ENCODE results near the gene SEH1L.

DNA sequence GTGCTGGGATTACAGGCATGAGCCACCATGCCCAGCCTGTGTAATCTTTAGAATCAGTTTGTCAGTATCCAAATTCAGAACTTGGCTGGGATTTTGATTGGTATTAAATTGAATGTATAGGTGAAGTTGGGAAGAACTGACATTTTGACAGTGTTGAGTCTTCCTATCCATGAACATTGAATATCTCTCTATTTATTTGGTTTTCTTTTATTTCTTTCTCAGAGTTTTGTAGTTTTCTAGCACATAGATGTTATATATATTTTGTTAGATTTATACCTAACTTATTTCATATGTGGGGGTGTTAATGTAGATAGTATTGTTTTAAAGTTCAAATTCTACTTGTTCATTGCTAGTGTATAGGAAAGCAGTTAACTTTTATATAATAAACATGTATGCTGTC is 74.8 kb downstream of the SEH1L start:
- TF ChIP-seq, protein P1, sequence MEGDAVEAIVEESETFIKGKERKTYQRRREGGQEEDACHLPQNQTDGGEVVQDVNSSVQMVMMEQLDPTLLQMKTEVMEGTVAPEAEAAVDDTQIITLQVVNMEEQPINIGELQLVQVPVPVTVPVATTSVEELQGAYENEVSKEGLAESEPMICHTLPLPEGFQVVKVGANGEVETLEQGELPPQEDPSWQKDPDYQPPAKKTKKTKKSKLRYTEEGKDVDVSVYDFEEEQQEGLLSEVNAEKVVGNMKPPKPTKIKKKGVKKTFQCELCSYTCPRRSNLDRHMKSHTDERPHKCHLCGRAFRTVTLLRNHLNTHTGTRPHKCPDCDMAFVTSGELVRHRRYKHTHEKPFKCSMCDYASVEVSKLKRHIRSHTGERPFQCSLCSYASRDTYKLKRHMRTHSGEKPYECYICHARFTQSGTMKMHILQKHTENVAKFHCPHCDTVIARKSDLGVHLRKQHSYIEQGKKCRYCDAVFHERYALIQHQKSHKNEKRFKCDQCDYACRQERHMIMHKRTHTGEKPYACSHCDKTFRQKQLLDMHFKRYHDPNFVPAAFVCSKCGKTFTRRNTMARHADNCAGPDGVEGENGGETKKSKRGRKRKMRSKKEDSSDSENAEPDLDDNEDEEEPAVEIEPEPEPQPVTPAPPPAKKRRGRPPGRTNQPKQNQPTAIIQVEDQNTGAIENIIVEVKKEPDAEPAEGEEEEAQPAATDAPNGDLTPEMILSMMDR (IDR thresholded peaks at IDR 0.05; ENCODE audit: low read length): no peak
- no peak for TF ChIP-seq EZH2 (IDR thresholded peaks at IDR 0.05; ENCODE audit: borderline replicate concordance, low read length)
